Thyroid gland (tissue), 4 donors: Measurements from ENCODE around the gene LYRM4. TPM values are rescaled to one million over a fixed set of nuclear protein-coding genes. Genes with fewer than 3 reads are reported as not detected.

ENCODE experiments used
- DNase-seq, 2 donors: peaks; one replicate each; pipeline ENCODE4 v3.0.0-alpha.2; 2019
- H3K27ac ChIP-seq, 3 donors: fragments of 200-600 bp; sonication (generic); 1 replicate in 2 of 3; 2 replicates in 1 of 3; pipeline ENCODE4 v1.5.1; 2016 to 2019; ENCODE audit warnings: mild to moderate bottlenecking in 1 of 3, moderate library complexity in 1 of 3
- H3K27me3 ChIP-seq: fragments of 200-600 bp; sonication (generic); one replicate; pipeline ENCODE4 v1.5.1; 2019
- H3K36me3 ChIP-seq, 2 donors: fragments of 200-600 bp; sonication (generic); one replicate each; pipeline ENCODE4 v1.5.1; 2016 to 2019
- H3K4me1 ChIP-seq, 2 donors: fragments of 200-600 bp; sonication (generic); one replicate each; pipeline ENCODE4 v1.5.1; 2017 to 2019
- H3K4me3 ChIP-seq, 3 donors: fragments of 200-600 bp; sonication (generic); replicated peaks in 1 of 3; 1 replicate in 2 of 3; 2 replicates in 1 of 3; pipeline ENCODE4 v1.5.1; 2016; ENCODE audit warnings: mild to moderate bottlenecking in 1 of 3
- H3K9me3 ChIP-seq: fragments of 200-600 bp; sonication (generic); one replicate; pipeline ENCODE4 v1.5.1; 2017
- CTCF ChIP-seq, 6 experiments: fragments of 200-600 bp in 3 of 6; fragments of 450-650 bp in 3 of 6; sonication (generic) in 3 of 6; IDR thresholded peaks; one replicate each; pipeline ENCODE4 v1.5.1; 2016 to 2019; ENCODE audit warnings: antibody characterized with exemption in 6 of 6, mild to moderate bottlenecking in 2 of 6, inconsistent platforms in 1 of 6, moderate library complexity in 1 of 6
- POLR2A ChIP-seq, 2 donors: fragments of 450-650 bp; IDR thresholded peaks; one replicate each; pipeline ENCODE4 v1.6.1; 2017; ENCODE audit warnings: antibody characterized with exemption in 2 of 2, mild to moderate bottlenecking in 2 of 2, moderate library complexity in 1 of 2
- WGBS, 2 donors: methylation state at CpG; one replicate each; pipeline ENCODE4 v1.1.5; 2017; 5-methylcytosine and 5-hydroxymethylcytosine counted together
- intact Hi-C: fragments of 100-400 bp; cut with DNase I; formaldehyde crosslinking; loops from one replicate; pipeline ENCODE4 v1.15.1; 2023
- total RNA-seq, 4 donors: library from RNA; depleted of rRNA; stranded (reverse); fragments of >200 nt; gene quantifications; one replicate each; pipeline ENCODE4 v1.2.3, GENCODE V29; 2016

The LYRM4 gene
- total RNA-seq, 4 donors from 2014 or later, result 26.7 to 32.2 (median 29.5) TPM

GRCh38 chr6:5191222-5191621 lies 69.5 kb downstream of the LYRM4 start:
- Histone ChIP-seq H3K36me3 (no peaks in the 10 kb centered on the region), H3K4me3 (no peak overlapping the region), H3K9me3 (no peaks in the 10 kb centered on the region), H3K4me1 (peaks cover 0 to 5% of the 10 kb centered on the region in 2 donors), H3K27ac (no peak overlapping the region), H3K27me3 (no peaks in the 10 kb centered on the region)
- DNase-seq, result no peak
- 95 to 96% methylated on average over 6 of the region's 6 CpGs for WGBS, 2 donors
- no peak for TF ChIP-seq CTCF (IDR thresholded peaks at IDR 0.05)
- no peak for TF ChIP-seq POLR2A (IDR thresholded peaks at IDR 0.05)
- intact Hi-C loops, result no loop called here

- intact Hi-C loops, result no loop called here
- Histone ChIP-seq H3K27ac (no peak overlapping the region), H3K36me3 (no peaks in the 10 kb centered on the region), H3K4me1 (peaks cover 0 to 5% of the 10 kb centered on the region in 2 donors), H3K4me3 (no peak overlapping the region), H3K9me3 (no peaks in the 10 kb centered on the region), H3K27me3 (no peaks in the 10 kb centered on the region)
- DNase-seq, result no peak
- WGBS, 2 donors, result 67 to 79% methylated on average over 3 of the region's 3 CpGs
- no peak for TF ChIP-seq POLR2A (IDR thresholded peaks at IDR 0.05)
- TF ChIP-seq CTCF (IDR thresholded peaks at IDR 0.05), result no peak
Observed at GRCh38 chr6:5190507-5190906, 70.2 kb downstream of the LYRM4 start.

- Histone ChIP-seq H3K36me3 (no peaks in the 10 kb centered on the region), H3K9me3 (no peaks in the 10 kb centered on the region), H3K27me3 (no peaks in the 10 kb centered on the region), H3K4me3 (no peak overlapping the region), H3K4me1 (peaks cover 0 to 5% of the 10 kb centered on the region in 2 donors), H3K27ac (no peak overlapping the region)
- no peak for TF ChIP-seq CTCF (IDR thresholded peaks at IDR 0.05)
- no peak for TF ChIP-seq POLR2A (IDR thresholded peaks at IDR 0.05)
- WGBS, 2 donors, result 100% methylated on average over 3 of the region's 3 CpGs
- no peak for DNase-seq
- intact Hi-C loops, result no loop called here
Observed at GRCh38 chr6:5188646-5189045, 72.1 kb downstream of the LYRM4 start.

GRCh38 chr6:5184878-5185277 lies 75.9 kb downstream of the LYRM4 start:
- 93% methylated on average over 9 of the region's 9 CpGs for WGBS, 2 donors
- TF ChIP-seq POLR2A (IDR thresholded peaks at IDR 0.05) (no peak), CTCF (IDR thresholded peaks at IDR 0.05) (no peak)
- no peak overlapping the region for H3K4me3 ChIP-seq
- H3K9me3 ChIP-seq, result no peaks in the 10 kb centered on the region
- H3K36me3 ChIP-seq, result no peaks in the 10 kb centered on the region
- intact Hi-C loops, result no loop called here
- no peaks in the 10 kb centered on the region for H3K27me3 ChIP-seq
- no peak overlapping the region for H3K27ac ChIP-seq
- H3K4me1 ChIP-seq, result no peaks in the 10 kb centered on the region
- no peak for DNase-seq

GRCh38 chr6:5184218-5184617 lies 76.5 kb downstream of the LYRM4 start:
- WGBS, 2 donors, result 83 to 87% methylated on average over 2 of the region's 2 CpGs

More at GRCh38 chr6:5184218-5184617, 76.5 kb downstream of the LYRM4 start:
- H3K4me3 ChIP-seq, result no peak overlapping the region
- H3K9me3 ChIP-seq, result no peaks in the 10 kb centered on the region
- no peaks in the 10 kb centered on the region for H3K4me1 ChIP-seq
- no peaks in the 10 kb centered on the region for H3K27me3 ChIP-seq
- TF ChIP-seq CTCF (IDR thresholded peaks at IDR 0.05) (no peak), POLR2A (IDR thresholded peaks at IDR 0.05) (no peak)
- intact Hi-C loops, result no loop called here
- H3K36me3 ChIP-seq, result no peaks in the 10 kb centered on the region
- DNase-seq, result no peak
- H3K27ac ChIP-seq, result no peak overlapping the region
